Liver (tissue), 9 donors: Measurements from ENCODE around the gene UBTF. TPM values are rescaled to one million over a fixed set of nuclear protein-coding genes. Genes with fewer than 3 reads are reported as not detected.

Source experiments
- DNase-seq: peaks from one replicate; pipeline ENCODE4 v3.0.0-alpha.2; 2017; ENCODE audit warnings: low spot score
- H3K27ac ChIP-seq, 2 donors: one replicate each; pipeline ENCODE4 v1.7.0; 2013; ENCODE audit warnings: inconsistent platforms in 2 of 2, low read length in 2 of 2, control low read depth in 1 of 2, low read depth in 1 of 2, mild to moderate bottlenecking in 1 of 2
- H3K27me3 ChIP-seq, 4 donors: one replicate each; pipeline versions ENCODE4 v1.6.1 to v1.7.0; 2013; ENCODE audit warnings: low read length in 3 of 4, inconsistent platforms in 1 of 4, mild to moderate bottlenecking in 1 of 4, moderate library complexity in 1 of 4; ENCODE audit not compliant: control insufficient read depth in 4 of 4, insufficient read depth in 4 of 4
- H3K36me3 ChIP-seq, 4 donors: one replicate each; pipeline versions ENCODE4 v1.6.1 to v1.7.0; 2013; ENCODE audit warnings: low read length in 3 of 4, mild to moderate bottlenecking in 3 of 4, low read depth in 1 of 4, moderate library complexity in 1 of 4; ENCODE audit not compliant: control insufficient read depth in 4 of 4, insufficient read depth in 3 of 4
- H3K4me1 ChIP-seq, 4 donors: one replicate each; pipeline versions ENCODE4 v1.6.1 to v1.7.0; 2013; ENCODE audit warnings: low read length in 3 of 4, mild to moderate bottlenecking in 3 of 4, moderate library complexity in 1 of 4; ENCODE audit not compliant: control insufficient read depth in 4 of 4, insufficient read depth in 4 of 4
- H3K4me3 ChIP-seq, 3 donors: one replicate each; pipeline versions ENCODE4 v1.6.1 to v1.7.0; 2013; ENCODE audit warnings: low read length in 3 of 3, control low read depth in 1 of 3, low read depth in 1 of 3, mild to moderate bottlenecking in 1 of 3
- H3K9ac ChIP-seq, 2 donors: one replicate each; pipeline ENCODE4 v1.7.0; 2013; ENCODE audit warnings: low read length in 2 of 2, mild to moderate bottlenecking in 2 of 2, moderate library complexity in 2 of 2, control low read depth in 1 of 2, low read depth in 1 of 2
- H3K9me3 ChIP-seq, 4 donors: one replicate each; pipeline versions ENCODE4 v1.6.1 to v1.7.0; 2013; ENCODE audit warnings: low read length in 3 of 4; ENCODE audit not compliant: control insufficient read depth in 4 of 4
- ATF3 ChIP-seq: IDR thresholded peaks from 2 replicates; pipeline ENCODE4 v1.6.1; 2016; ENCODE audit warnings: antibody characterized with exemption
- CTCF ChIP-seq: fragments of 150-350 bp; IDR thresholded peaks from 2 replicates; pipeline ENCODE4 v1.5.1; 2017; ENCODE audit warnings: improper control_type of control experiment, low read depth, low read length; ENCODE audit not compliant: missing input control
- EGR1 ChIP-seq, 2 donors: IDR thresholded peaks; 2 replicates each; pipeline ENCODE4 v1.6.1; 2016 to 2018; ENCODE audit warnings: antibody characterized with exemption in 2 of 2, low read depth in 2 of 2
- FOXA1 ChIP-seq: IDR thresholded peaks from 2 replicates; pipeline ENCODE4 v1.6.1; 2016; ENCODE audit warnings: antibody characterized with exemption
- FOXA2 ChIP-seq: IDR thresholded peaks from 2 replicates; pipeline ENCODE4 v1.6.1; 2016; ENCODE audit warnings: antibody characterized with exemption
- GABPA ChIP-seq, 2 donors: IDR thresholded peaks in 1 of 2; conservative IDR thresholded peaks in 1 of 2; 2 replicates each; pipeline ENCODE4 v1.6.1; 2016; ENCODE audit warnings: antibody characterized with exemption in 2 of 2, mild to moderate bottlenecking in 1 of 2, moderate library complexity in 1 of 2
- HNF4A ChIP-seq, 2 donors: conservative IDR thresholded peaks; 2 replicates each; pipeline ENCODE4 v1.6.1; 2016; ENCODE audit warnings: antibody characterized with exemption in 2 of 2, mild to moderate bottlenecking in 2 of 2
- HNF4G ChIP-seq: IDR thresholded peaks from 2 replicates; pipeline ENCODE4 v1.6.1; 2016; ENCODE audit warnings: antibody characterized with exemption
- JUND ChIP-seq, 2 donors: IDR thresholded peaks; 2 replicates each; pipeline ENCODE4 v1.6.1; 2016; ENCODE audit warnings: antibody characterized with exemption in 2 of 2
- MAX ChIP-seq: IDR thresholded peaks from 2 replicates; pipeline ENCODE4 v1.6.1; 2016; ENCODE audit warnings: antibody characterized with exemption
- RAD21 ChIP-seq, 2 donors: IDR thresholded peaks; 2 replicates each; pipeline ENCODE4 v1.6.1; 2016; ENCODE audit warnings: antibody characterized with exemption in 2 of 2, mild to moderate bottlenecking in 2 of 2
- REST ChIP-seq: IDR thresholded peaks from 2 replicates; pipeline ENCODE4 v1.6.1; 2016; ENCODE audit warnings: antibody characterized with exemption, mild to moderate bottlenecking
- RXRA ChIP-seq, 2 donors: IDR thresholded peaks; 2 replicates each; pipeline ENCODE4 v1.6.1; 2017 to 2018; ENCODE audit warnings: antibody characterized with exemption in 2 of 2, mild to moderate bottlenecking in 1 of 2
- SP1 ChIP-seq: IDR thresholded peaks from 2 replicates; pipeline ENCODE4 v1.6.1; 2018; ENCODE audit warnings: antibody characterized with exemption, mild to moderate bottlenecking
- TAF1 ChIP-seq: conservative IDR thresholded peaks from 2 replicates; pipeline ENCODE4 v1.6.1; 2016; ENCODE audit warnings: antibody characterized with exemption, mild to moderate bottlenecking
- YY1 ChIP-seq: IDR thresholded peaks from 2 replicates; pipeline ENCODE4 v1.6.1; 2016; ENCODE audit warnings: antibody characterized with exemption, mild to moderate bottlenecking
- ZBTB33 ChIP-seq: IDR thresholded peaks from 2 replicates; pipeline ENCODE4 v1.6.1; 2016; ENCODE audit warnings: antibody characterized with exemption
- WGBS: extraction: QIAGEN DNeasy Blood & Tissue Kit; methylation state at CpG from one replicate; pipeline ENCODE4 v1.1.7; 2013; 5-methylcytosine and 5-hydroxymethylcytosine counted together
- polyA plus RNA-seq, 2 donors: library from polyadenylated mRNA; stranded (reverse) in 1 of 2; unstranded in 1 of 2; fragments of 200-250 nt in 1 of 2; fragments of >200 nt in 1 of 2; fragmentation: Nextera tagmentation in 1 of 2; extraction: Ambion mirVana in 1 of 2; gene quantifications; one replicate each; pipeline versions ENCODE4 v1.2.1 to v1.2.3, GENCODE V29; 2013 to 2015
- total RNA-seq, 2 donors: library from RNA; depleted of rRNA; stranded (reverse); fragments of >200 nt; gene quantifications; one replicate each; pipeline ENCODE4 v1.2.3, GENCODE V29; 2014
- donor health status: healthy.
- donor health status: healthy.
- donor health status: healthy.
- donor health status: healthy.
- donor health status: healthy.

Gene UBTF
- total and polyA plus RNA-seq, 4 donors, result 12.5 to 39.6 (median 23.9) TPM

- no peak for TF ChIP-seq CTCF
- no peak for TF ChIP-seq YY1
Measured at GRCh38 chr17:44202756-44203155, 16.7 kb downstream of the UBTF start (continued).

- DNase-seq, result no peak
- peak overlapping the region; percentile 88 to 94 for H3K27ac ChIP-seq
- peak overlapping the region; percentile 79 to 86 for H3K9ac ChIP-seq
- no peak for TF ChIP-seq SP1
- TF ChIP-seq JUND (IDR thresholded peaks at IDR 0.05), result no peak
- no peak for TF ChIP-seq MAX
- no peak for TF ChIP-seq ZBTB33
- no peak for TF ChIP-seq ATF3
- TF ChIP-seq EGR1 (IDR thresholded peaks at IDR 0.05; ENCODE audit: low read depth in 2 of 2), result no peak
- TF ChIP-seq HNF4A (conservative IDR thresholded peaks at IDR 0.05), result no peak
- TF ChIP-seq YY1, result no peak
- TF ChIP-seq HNF4G, result no peak
- TF ChIP-seq REST, result no peak
- TF ChIP-seq FOXA1, result no peak
- TF ChIP-seq RAD21 (IDR thresholded peaks at IDR 0.05), result no peak
- no peak for TF ChIP-seq GABPA (IDR thresholded peaks at IDR 0.05 in 1 of 2, conservative IDR thresholded peaks at IDR 0.05 in 1 of 2)
- TF ChIP-seq RXRA (IDR thresholded peaks at IDR 0.05), result no peak
- TF ChIP-seq FOXA2, result no peak
- TF ChIP-seq TAF1, result no peak
- H3K4me3 ChIP-seq, result peak overlapping the region; percentile 64 to 85 (median 75)
- H3K27me3 ChIP-seq, result no peaks in the 10 kb centered on the region
- H3K36me3 ChIP-seq, result peaks cover 0 to 8% (median 5%) of the 10 kb centered on the region in 4 donors
- peaks cover 6 to 14% (median 12%) of the 10 kb centered on the region in 4 donors for H3K4me1 ChIP-seq
- no peaks in the 10 kb centered on the region for H3K9me3 ChIP-seq
- WGBS, result 4% methylated on average over 36 of the region's 36 CpGs
Measured at GRCh38 chr17:44200478-44201155, 18.9 kb downstream of the UBTF start.
